GM13976 (cell line): Measurements from ENCODE around the gene DNAJC15.

ENCODE experiments used
- DNase-seq: peaks from one replicate; pipeline ENCODE4 v3.0.0; 2012; ENCODE audit warnings: low spot score
- in situ Hi-C: fragments of 300-500 bp; cut with MboI; formaldehyde crosslinking; loops from one replicate; pipeline ENCODE4 v1.12.0; 2022; ENCODE audit warnings: low sequenced_read_pairs, mixed read lengths, inconsistent platforms; ENCODE audit not compliant: unreplicated experiment
- TF ChIP-seq, protein P1 (sequence below): IDR thresholded peaks from 2 replicates; pipeline ENCODE4 v1.5.1; 2012; ENCODE audit warnings: borderline replicate concordance, mild to moderate bottlenecking; ENCODE audit not compliant: insufficient read depth; ENCODE audit errors: extremely low read depth, missing control alignments, control extremely low read depth

DNAJC15 gene

DNA sequence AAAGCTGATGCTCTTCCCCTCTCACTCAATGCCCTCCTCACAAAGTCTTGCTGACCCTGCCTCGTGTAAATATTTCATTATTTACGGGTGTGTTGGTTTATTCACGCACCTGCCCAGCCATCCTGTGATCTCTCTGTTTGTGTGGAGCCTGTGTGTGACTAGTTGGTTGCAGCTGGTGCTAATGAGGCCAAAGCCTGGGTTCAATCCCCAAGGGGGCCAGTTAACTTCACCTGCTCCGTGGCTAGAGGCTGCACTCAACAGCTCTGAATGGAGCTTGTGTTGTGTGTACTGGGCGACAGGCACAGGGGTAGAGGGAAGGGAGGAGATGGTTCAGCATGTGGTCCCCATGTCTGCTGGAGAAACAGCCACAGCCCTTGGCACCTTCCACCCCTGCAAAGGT lies 109.5 kb downstream of the DNAJC15 start:
- in situ Hi-C loops = no loop called here
- DNase-seq = no peak
- TF ChIP-seq, protein P1, sequence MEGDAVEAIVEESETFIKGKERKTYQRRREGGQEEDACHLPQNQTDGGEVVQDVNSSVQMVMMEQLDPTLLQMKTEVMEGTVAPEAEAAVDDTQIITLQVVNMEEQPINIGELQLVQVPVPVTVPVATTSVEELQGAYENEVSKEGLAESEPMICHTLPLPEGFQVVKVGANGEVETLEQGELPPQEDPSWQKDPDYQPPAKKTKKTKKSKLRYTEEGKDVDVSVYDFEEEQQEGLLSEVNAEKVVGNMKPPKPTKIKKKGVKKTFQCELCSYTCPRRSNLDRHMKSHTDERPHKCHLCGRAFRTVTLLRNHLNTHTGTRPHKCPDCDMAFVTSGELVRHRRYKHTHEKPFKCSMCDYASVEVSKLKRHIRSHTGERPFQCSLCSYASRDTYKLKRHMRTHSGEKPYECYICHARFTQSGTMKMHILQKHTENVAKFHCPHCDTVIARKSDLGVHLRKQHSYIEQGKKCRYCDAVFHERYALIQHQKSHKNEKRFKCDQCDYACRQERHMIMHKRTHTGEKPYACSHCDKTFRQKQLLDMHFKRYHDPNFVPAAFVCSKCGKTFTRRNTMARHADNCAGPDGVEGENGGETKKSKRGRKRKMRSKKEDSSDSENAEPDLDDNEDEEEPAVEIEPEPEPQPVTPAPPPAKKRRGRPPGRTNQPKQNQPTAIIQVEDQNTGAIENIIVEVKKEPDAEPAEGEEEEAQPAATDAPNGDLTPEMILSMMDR = no peak

DNA sequence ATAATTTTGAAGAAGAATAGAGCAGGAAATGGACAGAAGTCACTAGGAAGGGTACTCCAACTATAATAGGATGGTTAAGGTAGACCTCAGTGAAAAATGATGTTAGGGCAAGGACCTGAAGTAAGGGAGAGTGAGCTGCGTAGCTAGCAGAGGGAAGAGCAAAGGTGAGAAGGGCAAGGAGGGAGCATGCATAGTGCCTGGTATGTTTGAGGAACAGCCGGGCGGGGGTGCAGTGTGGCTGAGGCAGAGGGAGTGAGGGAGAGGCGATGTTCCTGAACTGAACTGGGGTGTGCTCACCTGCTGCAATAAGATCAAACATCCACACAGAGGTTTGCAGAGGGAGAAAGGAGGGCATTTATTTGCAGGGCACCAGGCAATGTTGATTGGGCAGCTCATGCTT lies 110.4 kb downstream of the DNAJC15 start:
- no peak for DNase-seq
- in situ Hi-C loops = no loop called here
- TF ChIP-seq, protein P1 = no peak

DNA sequence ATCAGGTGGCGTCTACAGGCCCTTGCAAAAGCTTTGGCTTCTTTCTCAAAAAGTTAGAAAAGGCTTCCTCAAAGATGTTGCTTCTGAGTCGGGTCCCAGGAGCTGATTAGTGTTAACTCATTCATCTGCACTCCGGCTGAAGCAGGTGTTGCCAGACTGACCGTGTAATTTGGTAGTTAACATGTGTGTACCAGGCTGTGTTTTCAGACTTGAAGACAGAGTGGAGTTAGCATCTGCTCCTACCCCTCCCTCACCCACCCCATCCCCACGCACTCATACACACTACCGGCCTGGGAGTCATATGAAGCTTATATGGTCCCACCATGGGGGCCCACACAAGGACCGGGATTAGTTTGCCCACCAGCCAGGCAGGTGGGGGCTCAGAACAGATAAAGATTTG lies 111.5 kb downstream of the DNAJC15 start:
- TF ChIP-seq, protein P1 = no peak
- DNase-seq = no peak
- in situ Hi-C loops = no loop called here

DNA sequence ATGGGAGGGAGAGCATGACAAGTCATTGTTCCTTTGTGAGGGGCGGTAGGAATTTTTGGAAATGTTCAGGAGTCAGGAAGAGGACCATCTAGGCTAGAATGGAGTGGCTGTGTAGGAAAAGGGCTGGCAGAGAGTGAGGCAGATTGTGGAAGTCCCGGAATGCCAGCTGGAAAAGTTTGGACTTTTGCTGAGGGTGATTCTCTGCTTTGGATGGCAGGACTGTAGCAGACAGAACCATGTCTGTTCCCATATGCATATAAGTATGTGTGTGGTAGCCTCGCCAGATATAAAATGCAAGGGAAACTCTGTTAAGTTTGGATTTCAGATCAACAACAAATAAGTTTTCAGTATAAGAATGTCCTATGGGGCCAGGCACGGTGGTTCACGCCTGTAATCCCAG lies 112.1 kb downstream of the DNAJC15 start:
- no peak for DNase-seq
- TF ChIP-seq, protein P1 = no peak
- in situ Hi-C loops = no loop called here

DNA sequence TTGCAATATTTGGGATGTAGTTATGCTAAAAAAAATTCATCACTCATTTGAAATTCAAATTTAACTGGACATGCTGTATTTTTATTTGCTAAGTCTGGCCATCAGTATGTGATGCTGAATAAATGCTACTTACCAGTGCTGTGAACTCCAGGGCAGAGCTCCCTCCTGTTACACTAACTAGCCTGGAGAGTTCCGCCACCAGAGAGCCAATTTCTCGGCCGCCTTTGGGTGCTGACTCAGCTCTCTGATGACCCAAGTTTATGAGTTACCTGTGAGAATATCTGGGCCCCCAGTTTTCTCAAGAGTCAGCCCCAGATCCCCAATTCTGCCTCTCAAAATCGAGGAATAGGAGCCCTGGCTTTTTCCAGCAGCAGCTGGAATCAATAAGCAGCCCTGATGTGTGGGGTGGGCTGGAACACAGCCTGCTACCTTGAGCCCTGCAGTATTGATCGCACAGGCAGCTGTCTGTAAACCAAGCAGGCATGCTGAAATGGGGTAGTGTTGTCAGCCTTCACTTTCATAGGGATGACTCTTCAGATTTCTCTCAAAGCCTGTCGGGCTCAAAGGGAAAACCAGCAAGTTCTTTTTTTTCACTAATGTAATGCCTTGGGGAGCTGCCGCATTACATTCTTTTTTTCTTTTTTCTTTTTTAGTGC lies 113.7 kb downstream of the DNAJC15 start:
- no peak for DNase-seq
- in situ Hi-C loops = no loop called here
- TF ChIP-seq, protein P1 = no peak

DNA sequence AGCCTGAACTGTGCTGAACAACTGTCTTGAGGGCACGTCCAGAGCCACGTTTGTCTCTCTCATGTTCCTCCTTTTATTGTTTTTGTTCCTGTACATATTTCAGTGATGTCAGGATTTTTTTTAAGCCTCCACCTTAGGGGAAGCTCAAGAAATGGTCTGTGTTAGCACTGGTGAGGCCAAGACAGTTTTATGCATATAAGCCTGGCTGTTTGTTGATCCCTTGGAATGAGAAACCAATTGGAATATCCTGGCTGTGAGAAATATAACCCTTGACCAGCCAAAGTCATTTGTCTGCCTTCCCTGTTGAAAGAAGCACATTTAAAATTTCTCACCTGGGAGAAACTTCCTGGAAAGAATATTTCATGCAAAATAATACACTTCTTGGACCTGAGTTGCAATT lies 115.8 kb downstream of the DNAJC15 start:
- TF ChIP-seq, protein P1 = no peak
- no peak for DNase-seq
- in situ Hi-C loops = no loop called here
